Psoas muscle (tissue), 8 donors: ENCODE results near the gene CCDC28B. TPM values are rescaled to one million over a fixed set of nuclear protein-coding genes. Genes with fewer than 3 reads are reported as not detected.

Experiments used
- ATAC-seq, 4 donors: fragments of 200-7000 bp; cut with Tn5 transposase; one replicate each; pipeline ENCODE4 v1.9.1; 2020; ENCODE audit warnings: moderate library complexity in 3 of 4, mild to moderate bottlenecking in 2 of 4
- DNase-seq, 2 donors: peaks; one replicate each; pipeline ENCODE4 v3.0.0-alpha.2; 2020
- H3K27ac ChIP-seq: fragments of 200-600 bp; one replicate; pipeline ENCODE4 v1.8.0; 2022
- H3K27me3 ChIP-seq, 3 donors: fragments of 200-600 bp in 1 of 3; one replicate each; pipeline versions ENCODE4 v1.6.1 to v1.8.0; 2013 to 2022; ENCODE audit warnings: low read length in 2 of 3, mild to moderate bottlenecking in 2 of 3, moderate library complexity in 1 of 3; ENCODE audit not compliant: insufficient read depth in 3 of 3
- H3K36me3 ChIP-seq, 2 donors: fragments of 200-600 bp in 1 of 2; one replicate each; pipeline versions ENCODE4 v1.6.1 to v1.8.0; 2013 to 2022; ENCODE audit warnings: low read depth in 1 of 2, mild to moderate bottlenecking in 1 of 2, moderate library complexity in 1 of 2; ENCODE audit not compliant: insufficient read depth in 1 of 2
- H3K4me1 ChIP-seq: fragments of 200-600 bp; one replicate; pipeline ENCODE4 v1.8.0; 2022
- H3K4me3 ChIP-seq: fragments of 200-600 bp; one replicate; pipeline ENCODE4 v1.8.0; 2022; ENCODE audit warnings: mild to moderate bottlenecking
- H3K9me3 ChIP-seq: fragments of 200-600 bp; one replicate; pipeline ENCODE4 v1.8.0; 2022
- CTCF ChIP-seq: fragments of 200-600 bp; IDR thresholded peaks from one replicate; pipeline ENCODE4 v1.8.0; 2022; ENCODE audit warnings: antibody characterized with exemption
- WGBS, 3 donors: extraction: QIAGEN DNeasy Blood & Tissue Kit; methylation state at CpG; one replicate each; pipeline versions ENCODE4 v1.1.6 to v1.1.7; 2013; 5-methylcytosine and 5-hydroxymethylcytosine counted together
- intact Hi-C, 2 donors: fragments of 100-400 bp; cut with DNase I; formaldehyde crosslinking; loops; one replicate each; pipeline versions ENCODE4 v1.11.0 to v1.14.2; 2022
- polyA plus RNA-seq, 3 donors: library from polyadenylated mRNA; stranded (reverse); fragments of 200-250 nt; gene quantifications; one replicate each; pipeline ENCODE4 v1.2.3, GENCODE V29; 2013
- total RNA-seq, 4 donors: library from RNA; stranded (reverse); fragmentation: NEBNext Ultra II Directional in 2 of 4; extraction: Animal tissue kit (Norgen Biotek cat#: 25700) in 2 of 4; gene quantifications; one replicate each; pipeline versions ENCODE4 v1.2.1 to v1.2.4, GENCODE V29; 2021 to 2023
- donor health status: healthy with polysubstance abuse.
- donor health status: DM: no; HTN: no; CAD: no; lungs with moderate emphysema.
- donor health status: Bipolar disorder and iron deficiency.
- donor health status: healthy.
- donor health status: DM: yes; HTN: yes; CAD: no.
- donor health status: DM: no; HTN: no; CAD: no.
- donor health status: DM: no; HTN: no; CAD: no.
- donor health status: DM: yes; HTN: yes; CAD: no.

Gene CCDC28B
- total and polyA plus RNA-seq, 7 donors: 22.2 to 69.2 (median 44.9) TPM

- H3K4me1 ChIP-seq: peaks cover 19% of the 10 kb centered on the region
- 64 to 78% (median 68%) methylated on average over 25 of the region's 25 CpGs for WGBS, 3 donors
- no peak for DNase-seq
Measured at GRCh38 chr1:32250893-32251716, 50.7 kb downstream of the CCDC28B start, which contains the start of gene LCK. Gene LCK (plus strand): TSS chr1:32251265. CDS start chr1:32274330, 23,065 bp downstream.

More at GRCh38 chr1:32250893-32251716, 50.7 kb downstream of the CCDC28B start, which contains the start of gene LCK:
- TF ChIP-seq CTCF: no peak
- Histone ChIP-seq H3K27ac (peak within 1 kb of the TSS; percentile 69), H3K4me3 (no peak within 1 kb of the TSS), H3K27me3 (peaks cover 0 to 2% (median 0%) of the 10 kb centered on the region in 3 donors), H3K9me3 (no peaks in the 10 kb centered on the region), H3K36me3 (no peaks in the 10 kb centered on the region)
- no peak for ATAC-seq
- intact Hi-C loops: loop anchor here in 1 of 2 donors (5.0 kb wide), 1 partner anchor 46 kb away; no protein-coding TSS in a partner anchor

Other genes with a start within 250 kb of the CCDC28B start
- gene KHDRBS1, start 186.7 kb upstream of the CCDC28B start, total RNA-seq: 10 to 100 TPM; 46.5 to 64.5 (median 56.1) TPM
- 10 to 100 TPM; 30.6 to 40.4 (median 38.5) TPM for gene KHDRBS1, start 186.7 kb upstream of the CCDC28B start, polyA plus RNA-seq
- gene TMEM39B, start 127.7 kb upstream of the CCDC28B start, total RNA-seq: 10 to 100 TPM in 2 of 4 donors, 1 to 10 TPM in 2; 7.2 to 11.5 (median 9.6) TPM
- gene TMEM39B, start 127.7 kb upstream of the CCDC28B start, polyA plus RNA-seq: 1 to 10 TPM; 4.7 to 6.3 (median 5.6) TPM
- 10 to 100 TPM; 67.4 to 98.3 (median 91.9) TPM for gene KPNA6, start 92.5 kb upstream of the CCDC28B start, total RNA-seq
- gene KPNA6, start 92.5 kb upstream of the CCDC28B start, polyA plus RNA-seq: 10 to 100 TPM; 13.4 to 51.1 (median 19.3) TPM
- 10 to 100 TPM; 12.9 to 21.5 (median 19.7) TPM for gene TXLNA, start 20.9 kb upstream of the CCDC28B start, total RNA-seq
- gene TXLNA, start 20.9 kb upstream of the CCDC28B start, polyA plus RNA-seq: 10 to 100 TPM in 2 of 3 donors, 1 to 10 TPM in 1; 8.0 to 15.7 (median 12.6) TPM
- 1 to 10 TPM in 1 of 4 donors, under 1 TPM in 3; 0.24 to 1.1 (median 0.59) TPM for gene IQCC, start 5.1 kb downstream of the CCDC28B start, total RNA-seq
- 1 to 10 TPM in 1 of 3 donors, under 1 TPM in 2; 0.46 to 1.2 (median 0.69) TPM for gene IQCC, start 5.1 kb downstream of the CCDC28B start, polyA plus RNA-seq
- not detected for gene DCDC2B, start 8.5 kb downstream of the CCDC28B start, total RNA-seq
- under 1 TPM in 1 of 3 donors, not detected in 2; 0.04 TPM for gene DCDC2B, start 8.5 kb downstream of the CCDC28B start, polyA plus RNA-seq
- 1 to 10 TPM; 2.6 to 7.7 (median 4.5) TPM for gene TMEM234, start 21.8 kb downstream of the CCDC28B start, total RNA-seq
- 1 to 10 TPM; 4.6 to 9.8 (median 7.1) TPM for gene TMEM234, start 21.8 kb downstream of the CCDC28B start, polyA plus RNA-seq
- 100 to 1,000 TPM; 174 to 238 (median 189) TPM for gene EIF3I, start 21.8 kb downstream of the CCDC28B start, total RNA-seq
- gene EIF3I, start 21.8 kb downstream of the CCDC28B start, polyA plus RNA-seq: 100 to 1,000 TPM; 260 to 506 (median 336) TPM
- gene FAM167B, start 46.6 kb downstream of the CCDC28B start, total RNA-seq: 1 to 10 TPM; 2.0 to 6.2 (median 3.3) TPM
- gene FAM167B, start 46.6 kb downstream of the CCDC28B start, polyA plus RNA-seq: 1 to 10 TPM; 3.1 to 5.2 (median 3.7) TPM
- under 1 TPM; 0.77 to 0.89 (median 0.82) TPM for gene LCK, start 50.7 kb downstream of the CCDC28B start, total RNA-seq
- under 1 TPM; 0.10 to 0.27 (median 0.26) TPM for gene LCK, start 50.7 kb downstream of the CCDC28B start, polyA plus RNA-seq
- gene HDAC1, start 91.5 kb downstream of the CCDC28B start, total RNA-seq: 10 to 100 TPM; 11.8 to 17.2 (median 14.6) TPM
- 10 to 100 TPM; 13.8 to 23.1 (median 17.0) TPM for gene HDAC1, start 91.5 kb downstream of the CCDC28B start, polyA plus RNA-seq
- 1 to 10 TPM; 5.6 to 9.5 (median 8.8) TPM for gene MARCKSL1, start 135.6 kb downstream of the CCDC28B start, total RNA-seq
- gene MARCKSL1, start 135.6 kb downstream of the CCDC28B start, polyA plus RNA-seq: 10 to 100 TPM in 2 of 3 donors, 1 to 10 TPM in 1; 9.4 to 12.9 (median 12.2) TPM
- gene FAM229A, start 161.9 kb downstream of the CCDC28B start, total RNA-seq: 1 to 10 TPM in 3 of 4 donors, under 1 TPM in 1; 0.98 to 4.0 (median 1.7) TPM
- gene FAM229A, start 161.9 kb downstream of the CCDC28B start, polyA plus RNA-seq: 1 to 10 TPM; 1.8 to 3.1 (median 2.1) TPM
- gene TSSK3, start 161.9 kb downstream of the CCDC28B start, total RNA-seq: 1 to 10 TPM in 1 of 4 donors, not detected in 3; 1.5 TPM
- 1 to 10 TPM in 1 of 3 donors, under 1 TPM in 2; 0.10 to 4.0 (median 0.12) TPM for gene TSSK3, start 161.9 kb downstream of the CCDC28B start, polyA plus RNA-seq
- 10 to 100 TPM; 29.5 to 59.1 (median 34.5) TPM for gene BSDC1, start 193.8 kb downstream of the CCDC28B start, total RNA-seq
- gene BSDC1, start 193.8 kb downstream of the CCDC28B start, polyA plus RNA-seq: 10 to 100 TPM; 25.4 to 68.4 (median 29.6) TPM